HUES64 (cell line): ENCODE data around the gene PDE8A.
A peak's percentile ranks its signal among the peaks of the same experiment; 100 is the strongest.

Experiments
- H3K27ac ChIP-seq: 2 replicates; pipeline ENCODE4 v1.7.0; 2013; ENCODE audit warnings: low read depth, low read length, inconsistent platforms
- H3K27me3 ChIP-seq: 2 replicates; pipeline ENCODE4 v1.6.1; 2013; ENCODE audit warnings: mild to moderate bottlenecking, low read length; ENCODE audit not compliant: insufficient read depth
- H3K36me3 ChIP-seq: 2 replicates; pipeline ENCODE4 v1.6.1; 2013; ENCODE audit warnings: mild to moderate bottlenecking, low read length; ENCODE audit not compliant: insufficient read depth
- H3K4me1 ChIP-seq: 2 replicates; pipeline ENCODE4 v1.6.1; 2013; ENCODE audit warnings: mild to moderate bottlenecking, low read length, moderate library complexity; ENCODE audit not compliant: insufficient read depth
- H3K4me3 ChIP-seq: 2 replicates; pipeline ENCODE4 v1.5.1; 2013; ENCODE audit warnings: mild to moderate bottlenecking, low read length, moderate library complexity
- H3K9ac ChIP-seq: 2 replicates; pipeline ENCODE4 v1.6.1; 2013; ENCODE audit warnings: mild to moderate bottlenecking, low read depth, low read length
- H3K9me3 ChIP-seq: 2 replicates; pipeline ENCODE4 v1.6.1; 2013; ENCODE audit warnings: low read depth, low read length; ENCODE audit not compliant: insufficient read depth
- WGBS: fragments of 150-250, 120-280 bp; methylation state at CpG from one replicate; pipeline ENCODE4 v1.1.7; 2013; ENCODE audit warnings: missing lambda C conversion rate; 5-methylcytosine and 5-hydroxymethylcytosine counted together

The PDE8A gene

GRCh38 chr15:84949043-84949442 is 32.6 kb upstream of the PDE8A start:
- H3K4me1 ChIP-seq: no peaks in the 10 kb centered on the region
- H3K27me3 ChIP-seq: no peaks in the 10 kb centered on the region
- no peaks in the 10 kb centered on the region for H3K9me3 ChIP-seq
- no peak overlapping the region for H3K4me3 ChIP-seq
- H3K27ac ChIP-seq: no peak overlapping the region
- no peaks in the 10 kb centered on the region for H3K36me3 ChIP-seq
- no peak overlapping the region for H3K9ac ChIP-seq
- 95% methylated on average over 2 of the region's 2 CpGs for WGBS

GRCh38 chr15:84949845-84950569 is 31.6 kb upstream of the PDE8A start:
- H3K27me3 ChIP-seq: no peaks in the 10 kb centered on the region
- no peak overlapping the region for H3K4me3 ChIP-seq
- H3K36me3 ChIP-seq: no peaks in the 10 kb centered on the region
- H3K9ac ChIP-seq: no peak overlapping the region
- no peaks in the 10 kb centered on the region for H3K9me3 ChIP-seq
- 91% methylated on average over 7 of the region's 7 CpGs for WGBS
- H3K27ac ChIP-seq: no peak overlapping the region
- H3K4me1 ChIP-seq: no peaks in the 10 kb centered on the region

- Histone ChIP-seq H3K27me3 (no peaks in the 10 kb centered on the region), H3K36me3 (no peaks in the 10 kb centered on the region), H3K4me3 (no peak overlapping the region), H3K4me1 (no peaks in the 10 kb centered on the region), H3K27ac (no peak overlapping the region), H3K9me3 (no peaks in the 10 kb centered on the region), H3K9ac (no peak overlapping the region)
- 95% methylated on average over 7 of the region's 7 CpGs for WGBS
Observed at GRCh38 chr15:84950570-84951111, 31.0 kb upstream of the PDE8A start.

GRCh38 chr15:84951736-84952135 is 29.9 kb upstream of the PDE8A start:
- no peaks in the 10 kb centered on the region for H3K27me3 ChIP-seq
- H3K4me3 ChIP-seq: no peak overlapping the region
- no peak overlapping the region for H3K27ac ChIP-seq
- H3K4me1 ChIP-seq: no peaks in the 10 kb centered on the region
- no peaks in the 10 kb centered on the region for H3K9me3 ChIP-seq
- 84% methylated on average over 5 of the region's 5 CpGs for WGBS
- H3K36me3 ChIP-seq: no peaks in the 10 kb centered on the region
- H3K9ac ChIP-seq: no peak overlapping the region

GRCh38 chr15:84953136-84953535 is 28.5 kb upstream of the PDE8A start:
- H3K27me3 ChIP-seq: no peaks in the 10 kb centered on the region
- no peaks in the 10 kb centered on the region for H3K4me1 ChIP-seq
- H3K27ac ChIP-seq: no peak overlapping the region
- H3K4me3 ChIP-seq: no peak overlapping the region
- 90% methylated on average over 4 of the region's 4 CpGs for WGBS
- no peaks in the 10 kb centered on the region for H3K9me3 ChIP-seq
- H3K36me3 ChIP-seq: no peaks in the 10 kb centered on the region
- no peak overlapping the region for H3K9ac ChIP-seq

GRCh38 chr15:84953726-84954125 is 27.9 kb upstream of the PDE8A start:
- H3K9me3 ChIP-seq: no peaks in the 10 kb centered on the region
- H3K4me1 ChIP-seq: no peaks in the 10 kb centered on the region
- 62% methylated on average over 1 of the region's 1 CpG for WGBS
- no peak overlapping the region for H3K27ac ChIP-seq
- H3K36me3 ChIP-seq: no peaks in the 10 kb centered on the region
- no peak overlapping the region for H3K9ac ChIP-seq
- no peak overlapping the region for H3K4me3 ChIP-seq
- H3K27me3 ChIP-seq: no peaks in the 10 kb centered on the region

- WGBS: 45% methylated on average over 14 of the region's 15 CpGs
- peaks cover 8% of the 10 kb centered on the region for H3K4me1 ChIP-seq
- H3K27ac ChIP-seq: no peak overlapping the region
- H3K9ac ChIP-seq: no peak overlapping the region
- no peaks in the 10 kb centered on the region for H3K36me3 ChIP-seq
- H3K9me3 ChIP-seq: no peaks in the 10 kb centered on the region
- H3K27me3 ChIP-seq: no peaks in the 10 kb centered on the region
- H3K4me3 ChIP-seq: peak overlapping the region; percentile 22; the same call in 1 of the 2 replicates
Observed at GRCh38 chr15:84955089-84955848, 26.4 kb upstream of the PDE8A start.

- WGBS: 95% methylated on average over 2 of the region's 2 CpGs
- no peak overlapping the region for H3K27ac ChIP-seq
- no peaks in the 10 kb centered on the region for H3K36me3 ChIP-seq
- no peak overlapping the region for H3K4me3 ChIP-seq
- H3K27me3 ChIP-seq: no peaks in the 10 kb centered on the region
- H3K9me3 ChIP-seq: no peaks in the 10 kb centered on the region
- peaks cover 18% of the 10 kb centered on the region for H3K4me1 ChIP-seq
- H3K9ac ChIP-seq: no peak overlapping the region
Observed at GRCh38 chr15:84956199-84956598, 25.5 kb upstream of the PDE8A start.

- peaks cover 6% of the 10 kb centered on the region for H3K9me3 ChIP-seq
- H3K27ac ChIP-seq: peak overlapping the region; percentile 48
- no peaks in the 10 kb centered on the region for H3K27me3 ChIP-seq
- no peak overlapping the region; the same call in 1 of the 2 replicates for H3K9ac ChIP-seq
- H3K36me3 ChIP-seq: no peaks in the 10 kb centered on the region
- H3K4me3 ChIP-seq: no peak overlapping the region
- H3K4me1 ChIP-seq: peaks cover 22% of the 10 kb centered on the region
- WGBS: 70% methylated on average over 13 of the region's 13 CpGs
Observed at GRCh38 chr15:84960391-84961113, 21.1 kb upstream of the PDE8A start.

GRCh38 chr15:84961114-84961452 is 20.6 kb upstream of the PDE8A start:
- H3K27me3 ChIP-seq: no peaks in the 10 kb centered on the region
- H3K4me1 ChIP-seq: peaks cover 22% of the 10 kb centered on the region
- no peaks in the 10 kb centered on the region for H3K36me3 ChIP-seq
- peak overlapping the region; percentile 48 for H3K27ac ChIP-seq
- H3K9me3 ChIP-seq: peaks cover 6% of the 10 kb centered on the region
- no peak overlapping the region for H3K4me3 ChIP-seq
- 49% methylated on average over 3 of the region's 3 CpGs for WGBS
- H3K9ac ChIP-seq: no peak overlapping the region; the same call in 1 of the 2 replicates

- H3K9ac ChIP-seq: no peak overlapping the region; the same call in 1 of the 2 replicates
- no peaks in the 10 kb centered on the region for H3K36me3 ChIP-seq
- H3K4me1 ChIP-seq: peaks cover 22% of the 10 kb centered on the region
- no peak overlapping the region for H3K27ac ChIP-seq
- H3K9me3 ChIP-seq: peaks cover 6% of the 10 kb centered on the region
- no peaks in the 10 kb centered on the region for H3K27me3 ChIP-seq
- H3K4me3 ChIP-seq: no peak overlapping the region
- 68% methylated on average over 2 of the region's 3 CpGs for WGBS
Observed at GRCh38 chr15:84961707-84962106, 19.9 kb upstream of the PDE8A start.
